Measurements from ENCODE around the gene DDX1.

The DDX1 gene

DNA sequence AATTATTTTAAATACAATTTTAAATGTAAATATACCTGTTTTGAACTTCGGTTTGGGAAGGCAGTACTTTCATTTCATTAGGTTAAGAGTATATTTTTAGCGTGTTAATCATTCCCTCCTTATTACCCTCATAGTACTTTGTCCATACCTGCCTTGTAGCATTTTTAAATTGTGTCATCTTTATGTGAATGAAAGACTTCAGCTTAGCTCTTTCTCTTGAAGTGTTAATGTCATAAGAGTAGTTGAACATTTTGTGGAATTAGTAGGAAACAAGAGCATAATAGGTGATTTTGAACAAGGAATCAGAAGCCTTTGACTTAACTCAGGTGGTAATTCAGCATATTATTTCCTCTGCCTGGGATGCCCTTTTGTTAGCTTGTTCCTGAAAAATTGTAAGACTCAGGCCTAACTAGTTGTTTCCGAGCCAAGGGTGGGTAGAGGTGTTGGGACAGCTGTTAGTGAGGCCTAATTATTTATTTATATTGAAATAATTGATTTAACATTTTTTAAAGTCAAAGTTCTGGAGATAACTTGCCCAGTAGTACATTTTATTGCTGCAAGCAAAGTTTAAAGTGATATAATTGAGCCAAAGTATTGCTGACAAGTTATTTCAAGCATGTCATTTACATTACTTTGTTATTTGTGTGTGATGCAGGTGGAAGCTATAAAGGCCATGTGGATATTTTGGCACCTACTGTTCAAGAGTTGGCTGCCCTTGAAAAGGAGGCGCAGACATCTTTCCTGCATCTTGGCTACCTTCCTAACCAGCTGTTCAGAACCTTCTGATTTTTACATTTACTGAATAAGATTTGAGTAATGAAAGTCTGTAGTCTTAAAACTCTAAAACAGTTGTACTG lies 38.7 kb downstream of the DDX1 start:
- DNase-seq (no peak), ATAC-seq (no peak)

DNA sequence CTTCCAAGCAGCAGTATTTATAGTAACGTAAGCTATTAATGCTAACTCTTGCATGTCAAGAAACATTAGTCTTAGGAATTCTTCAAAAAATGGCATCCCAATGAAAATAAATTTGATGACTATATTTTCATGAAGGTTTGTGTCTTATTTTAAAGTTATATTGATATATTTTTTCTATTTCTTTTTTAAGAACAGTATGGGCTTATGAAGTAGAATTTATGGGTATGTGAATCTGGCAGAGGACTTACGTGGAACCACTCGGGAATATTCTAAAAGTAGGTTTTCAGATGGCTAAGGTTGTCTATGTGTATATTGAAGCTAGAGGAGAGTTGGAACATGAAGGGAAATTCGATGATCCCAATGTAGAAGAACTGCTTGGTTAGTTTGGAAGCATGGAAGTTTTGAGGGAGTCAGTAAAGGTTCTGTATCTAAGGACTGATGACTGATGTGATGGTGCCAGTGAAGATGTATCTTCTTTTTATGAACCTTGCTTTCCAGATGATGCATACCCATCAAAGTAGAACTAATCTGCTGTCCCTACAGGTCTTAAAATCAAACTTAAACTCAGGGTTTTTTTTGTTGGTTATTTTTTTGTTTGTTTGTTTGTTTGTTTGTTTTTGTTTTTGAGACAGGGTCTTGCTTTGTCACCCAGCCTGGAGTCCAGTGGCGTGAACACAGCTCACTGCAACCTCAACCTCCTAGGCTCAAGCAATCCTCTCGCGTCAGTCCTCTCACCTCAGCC lies 39.5 kb downstream of the DDX1 start:
- DNase-seq (no peak), ATAC-seq (no peak)

DNA sequence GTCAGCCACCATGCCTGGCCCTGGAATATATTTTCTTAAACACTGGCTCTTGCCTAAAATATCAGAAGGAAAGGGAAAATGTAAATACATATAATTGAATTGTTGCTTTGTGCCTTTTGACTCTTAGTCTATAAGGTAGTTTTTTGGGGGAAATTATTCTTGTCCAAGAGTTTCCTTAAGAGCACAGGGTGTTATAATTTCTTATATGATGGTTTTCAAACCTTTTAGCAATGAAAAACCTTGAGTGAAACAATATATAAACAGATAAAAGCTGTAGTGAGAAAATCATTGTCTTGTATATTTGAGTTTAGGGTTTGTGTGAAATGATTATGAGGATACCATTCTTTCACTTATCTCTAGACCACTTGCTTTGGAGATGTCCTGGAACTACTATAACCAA lies 40.2 kb downstream of the DDX1 start:
- ATAC-seq = no peak

DNA sequence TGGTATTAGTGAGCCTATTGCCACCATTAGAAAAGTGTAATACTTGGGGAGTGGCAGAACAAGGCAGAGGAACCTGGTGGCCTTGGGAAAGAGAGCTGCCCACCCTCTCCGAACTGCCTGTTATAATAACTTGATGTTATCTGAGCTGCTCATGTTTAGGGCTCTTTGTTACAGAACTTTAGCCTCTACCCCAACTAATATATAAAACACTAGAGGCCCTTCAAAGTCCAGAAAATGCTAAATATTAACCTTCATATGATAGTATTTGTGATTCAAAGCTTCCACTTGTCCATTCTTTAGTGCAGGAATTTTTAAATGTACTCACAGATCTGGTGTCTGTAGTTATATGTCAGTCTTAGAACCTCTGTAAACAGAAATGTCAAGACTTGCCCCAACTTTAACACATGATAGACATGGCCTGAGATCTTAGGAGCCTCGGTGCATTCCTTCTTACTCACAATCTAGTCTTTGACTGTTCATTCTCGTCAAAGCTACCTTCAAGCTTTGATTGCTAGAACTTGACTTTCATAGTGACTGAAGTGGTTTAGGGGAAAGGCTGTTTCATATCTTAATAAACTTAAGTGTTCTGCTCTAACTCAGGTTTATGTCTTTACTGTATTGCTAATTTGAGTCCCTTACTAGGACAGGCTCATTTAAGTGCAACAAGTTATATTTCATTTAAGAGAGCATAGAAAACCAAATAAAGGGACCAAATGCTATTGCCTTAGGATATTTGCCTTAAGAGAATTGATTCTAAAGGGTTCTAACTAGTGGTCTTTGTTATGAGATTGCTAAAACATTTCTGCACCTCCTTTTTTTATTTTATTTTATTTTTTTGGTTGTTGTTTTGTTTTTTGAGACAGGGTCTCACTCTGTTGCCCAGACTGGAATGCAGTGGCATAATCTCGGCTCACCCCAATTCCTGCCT lies 41.6 kb downstream of the DDX1 start:
- DNase-seq = no peak
- no peak for ATAC-seq

More for the DNA sequence above, 40.2 kb downstream of the DDX1 start:
- no peak for DNase-seq

DNA sequence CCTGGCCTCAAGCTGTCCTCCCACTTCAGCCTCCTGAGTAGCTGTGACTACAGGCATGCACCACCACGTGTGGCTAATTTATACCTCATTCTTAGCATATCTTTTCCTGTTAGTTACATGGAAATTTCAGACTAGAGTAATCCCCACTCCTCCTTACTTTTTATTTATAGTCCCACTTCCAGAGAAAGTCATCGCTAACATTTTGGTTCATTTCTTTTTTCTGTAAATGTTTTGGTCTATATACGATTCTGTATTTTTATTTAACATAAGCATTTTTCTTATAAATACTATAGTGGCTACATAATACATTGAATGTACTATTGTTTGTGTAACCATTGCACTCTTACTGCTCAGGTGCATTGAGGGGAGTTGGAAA lies 42.3 kb downstream of the DDX1 start:
- ATAC-seq (no peak), DNase-seq (no peak)

DNA sequence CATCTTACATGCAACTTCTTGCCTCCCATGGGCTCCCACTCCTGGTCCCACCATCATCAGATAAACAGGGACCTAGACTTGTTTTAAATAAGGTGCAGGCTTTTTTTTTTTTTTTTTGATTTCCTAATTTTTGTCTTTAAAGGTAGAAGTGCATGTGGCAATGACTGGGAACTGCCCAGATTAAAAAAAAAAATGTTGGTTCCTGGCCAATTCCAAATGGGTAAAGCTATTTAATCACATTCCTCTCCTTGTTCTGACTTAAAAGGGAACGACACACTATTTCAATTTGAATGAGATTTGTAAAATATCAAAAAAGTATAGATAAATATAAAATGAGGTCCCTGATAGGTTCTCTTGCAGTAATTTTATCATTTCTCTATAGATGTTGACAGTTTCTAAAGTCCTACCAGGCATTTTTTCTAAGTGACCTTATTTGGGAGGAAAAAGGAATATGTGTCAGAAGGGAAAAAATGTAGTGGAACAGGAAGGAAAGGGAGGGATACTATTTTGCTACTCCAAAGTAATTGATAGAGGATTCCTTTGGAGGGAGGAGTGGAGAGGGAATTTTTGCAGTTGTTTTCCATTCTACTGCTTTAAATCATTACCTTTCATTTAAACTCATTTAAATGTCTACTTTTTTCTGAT lies 43.3 kb downstream of the DDX1 start:
- ATAC-seq (no peak), DNase-seq (no peak)

DNA sequence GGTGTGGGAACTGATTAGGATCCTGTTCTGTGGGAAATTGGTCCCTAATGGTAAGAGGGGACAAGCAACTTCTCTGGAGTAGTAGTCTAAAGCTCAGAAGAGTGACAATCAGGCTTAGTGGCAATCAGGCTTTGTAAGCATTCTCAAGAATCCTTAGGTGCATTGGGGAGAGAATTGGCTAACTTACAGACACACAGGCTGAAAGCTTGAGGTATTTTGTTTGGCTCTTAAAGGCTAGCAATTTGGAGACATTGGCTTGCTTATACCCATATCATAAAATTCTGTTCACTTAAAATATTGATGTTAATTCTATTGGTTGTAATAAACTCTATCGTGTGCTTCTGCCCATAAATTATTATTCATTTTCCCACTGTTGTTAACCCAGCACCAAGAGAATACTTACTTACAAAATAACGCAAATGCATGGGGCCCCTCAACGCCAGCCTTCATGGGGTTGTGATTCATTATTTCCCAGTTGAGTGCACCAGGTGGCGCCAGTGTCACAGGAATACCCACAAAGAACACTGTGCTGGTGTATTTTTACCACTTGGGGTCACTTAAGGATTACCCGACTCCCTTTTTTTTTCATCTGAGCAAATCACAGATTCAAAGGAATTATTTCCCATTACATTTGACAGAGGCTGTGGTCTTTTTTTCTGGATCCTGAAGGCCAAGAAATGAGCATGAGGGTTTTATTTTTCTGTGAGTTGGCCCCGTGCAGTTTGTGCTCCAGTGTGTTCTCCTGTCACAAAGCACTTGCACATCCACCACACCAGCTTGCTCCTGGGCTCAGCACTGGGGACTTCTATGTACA lies 45.5 kb downstream of the DDX1 start:
- DNase-seq (peak; percentile 61), ATAC-seq (peak; percentile 83)

DNA sequence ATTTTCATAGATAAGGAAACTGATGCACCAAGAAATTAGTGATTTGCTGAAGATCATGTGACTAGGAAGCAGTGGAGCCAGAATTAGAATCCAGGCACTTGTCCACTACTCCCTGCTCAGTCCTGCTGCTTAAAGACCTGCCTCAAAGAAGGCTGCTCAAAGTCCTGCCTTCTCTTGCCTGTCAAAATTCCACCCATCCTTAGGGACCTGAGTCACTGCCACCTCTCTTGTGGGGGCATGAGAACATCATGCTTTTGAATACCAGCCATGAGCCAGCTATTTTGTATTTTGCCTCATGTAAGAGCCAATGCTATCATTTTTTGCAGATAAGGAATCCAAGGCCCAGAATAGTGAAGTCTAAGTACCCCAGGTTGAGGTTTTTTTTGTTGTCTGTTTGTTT lies 47.1 kb downstream of the DDX1 start:
- DNase-seq (no peak), ATAC-seq (no peak)

DNA sequence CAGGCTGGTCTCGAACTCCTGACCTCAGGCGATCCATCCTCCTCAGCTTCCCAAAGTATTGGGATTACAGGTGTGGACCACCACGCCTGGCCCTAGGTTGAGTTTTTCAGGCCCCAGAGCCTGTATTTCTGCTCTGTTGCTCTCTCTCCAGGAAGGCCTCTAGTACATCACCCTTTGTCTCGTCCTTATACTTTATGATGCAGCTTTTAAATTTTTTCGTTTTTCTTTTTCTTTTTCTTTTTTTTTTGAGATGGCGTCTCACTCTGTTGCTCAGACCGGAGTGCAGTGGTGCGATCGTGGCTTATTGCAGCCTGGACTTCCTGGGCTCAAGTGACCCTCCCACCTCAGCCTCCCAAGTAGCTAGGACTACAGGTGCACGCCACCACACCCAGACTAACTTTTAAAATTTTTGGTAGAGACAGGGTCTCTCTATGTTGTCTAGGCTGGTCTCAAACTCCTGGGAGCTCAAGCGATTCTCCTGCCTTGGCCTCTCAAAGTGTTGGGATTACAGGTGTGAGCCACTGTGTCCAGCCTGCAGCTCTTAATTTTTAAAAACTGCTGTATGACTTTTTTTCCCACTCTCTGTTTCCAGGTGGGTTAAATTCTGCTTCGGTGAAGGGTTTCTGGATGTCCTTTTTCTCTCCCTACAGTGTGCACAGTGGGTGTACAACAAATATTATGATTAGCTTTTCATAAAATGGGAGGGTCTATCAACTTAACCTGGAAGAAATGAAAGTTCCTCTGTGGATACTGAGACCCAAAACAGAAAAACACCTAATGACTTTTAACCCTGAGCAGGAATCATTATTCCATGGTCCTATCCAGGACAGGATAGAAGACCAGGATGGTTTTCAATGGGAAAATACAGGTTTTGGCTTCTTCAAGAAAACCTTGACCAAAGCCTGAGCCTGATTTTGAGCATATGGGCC lies 47.9 kb downstream of the DDX1 start:
- no peak for ATAC-seq
- no peak for DNase-seq

DNA sequence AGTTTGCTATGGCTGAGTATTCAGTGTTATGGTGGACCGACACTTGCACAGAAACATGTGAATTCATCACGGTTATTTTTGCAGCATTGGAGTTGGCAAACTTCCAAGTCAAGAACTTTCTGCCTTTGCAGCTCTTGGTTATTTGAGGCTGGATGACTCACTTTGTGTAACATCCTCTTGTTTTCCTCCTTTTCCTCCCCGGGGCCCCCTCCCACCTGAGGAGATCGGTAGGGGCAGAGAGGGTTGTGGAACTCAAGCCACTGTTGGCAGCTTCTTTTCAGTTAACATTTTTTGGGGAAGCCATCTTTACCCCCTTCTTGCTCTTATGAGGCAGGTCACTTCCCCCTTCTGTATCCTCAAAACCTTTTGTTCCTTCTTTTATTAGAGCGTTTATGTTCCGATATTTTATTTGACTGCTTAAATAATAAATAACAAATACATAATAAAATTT lies 48.6 kb downstream of the DDX1 start:
- ATAC-seq (no peak), DNase-seq (no peak)

DNA sequence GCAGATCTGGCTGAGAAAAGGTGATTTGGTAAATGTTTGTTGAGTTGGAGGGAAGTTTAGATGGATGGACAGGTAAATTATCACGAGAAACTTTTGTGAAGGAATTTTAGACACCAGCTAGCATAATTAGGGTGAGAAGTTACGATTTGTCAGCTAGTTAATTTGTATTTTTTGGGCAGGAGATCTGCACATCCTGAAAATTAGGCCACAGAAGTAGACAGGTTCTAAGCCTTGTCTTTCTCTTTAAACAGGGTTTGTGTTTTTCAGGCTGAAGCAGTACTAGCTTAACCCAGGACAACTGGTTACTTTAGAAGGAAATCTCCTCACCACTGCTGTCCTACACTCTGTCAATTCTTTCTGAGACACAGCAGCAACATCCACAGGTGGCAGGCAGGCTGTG lies 49.1 kb downstream of the DDX1 start:
- no peak for DNase-seq
- no peak for ATAC-seq

DNA sequence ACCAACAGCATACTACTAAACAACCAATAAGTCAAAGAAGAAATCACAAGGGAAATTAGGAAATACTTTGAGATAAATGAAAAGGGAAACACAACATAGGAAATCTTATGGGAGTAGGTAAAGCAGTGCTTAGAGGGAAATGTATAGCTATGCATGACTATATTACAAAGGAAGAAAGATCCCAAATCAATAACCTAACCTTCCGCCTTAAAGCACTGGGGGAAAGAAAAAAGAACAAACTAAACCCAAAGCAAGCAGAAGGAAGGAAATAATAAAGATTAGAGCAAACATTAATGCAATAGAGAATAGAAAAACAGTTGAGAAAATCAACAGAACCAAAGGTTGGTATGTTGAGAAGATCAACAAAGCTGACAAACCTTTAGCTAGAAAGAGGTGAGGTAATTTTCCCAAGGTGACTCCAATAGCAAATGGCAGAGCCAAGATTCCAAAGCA lies 49.9 kb downstream of the DDX1 start:
- no peak for DNase-seq
- no peak for ATAC-seq

DNA sequence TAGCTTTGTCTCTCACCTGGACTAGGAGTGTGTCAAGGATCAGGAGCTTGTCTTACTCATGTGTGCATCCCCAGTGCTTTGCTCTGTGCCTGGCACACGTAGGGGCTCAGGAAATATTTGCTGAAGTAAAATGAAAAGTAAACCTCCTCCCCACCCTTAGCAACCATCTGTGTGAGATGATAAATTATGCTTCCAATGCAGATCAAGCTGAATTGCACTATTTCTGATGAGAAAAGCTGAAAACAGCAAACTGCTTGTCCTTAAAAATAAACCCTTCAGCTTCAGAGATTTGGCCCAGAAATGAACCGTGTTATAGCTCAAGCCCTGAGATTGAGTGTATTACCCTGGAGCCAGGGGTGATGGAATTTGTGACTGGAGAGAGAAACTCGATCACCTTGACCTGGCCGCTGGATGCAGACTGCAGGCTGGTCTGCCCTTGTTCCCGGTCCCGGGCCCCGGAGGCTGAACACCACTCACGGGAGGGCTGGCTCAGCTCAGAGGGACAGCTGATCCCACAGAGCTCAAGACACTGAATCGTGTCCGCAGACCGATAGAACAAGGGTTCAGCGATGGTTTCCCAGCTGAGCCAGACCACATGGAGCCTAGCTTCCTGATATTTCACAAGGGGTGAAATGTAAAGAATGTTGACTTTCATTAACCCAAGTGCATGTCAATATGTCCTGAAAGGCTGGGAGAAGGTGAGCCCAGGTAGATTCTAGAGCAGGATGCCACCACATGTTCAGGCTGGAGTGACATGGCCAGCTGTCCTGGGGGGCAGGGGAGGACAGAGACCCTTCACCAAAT lies 50.5 kb downstream of the DDX1 start:
- DNase-seq (no peak), ATAC-seq (no peak)

DNA sequence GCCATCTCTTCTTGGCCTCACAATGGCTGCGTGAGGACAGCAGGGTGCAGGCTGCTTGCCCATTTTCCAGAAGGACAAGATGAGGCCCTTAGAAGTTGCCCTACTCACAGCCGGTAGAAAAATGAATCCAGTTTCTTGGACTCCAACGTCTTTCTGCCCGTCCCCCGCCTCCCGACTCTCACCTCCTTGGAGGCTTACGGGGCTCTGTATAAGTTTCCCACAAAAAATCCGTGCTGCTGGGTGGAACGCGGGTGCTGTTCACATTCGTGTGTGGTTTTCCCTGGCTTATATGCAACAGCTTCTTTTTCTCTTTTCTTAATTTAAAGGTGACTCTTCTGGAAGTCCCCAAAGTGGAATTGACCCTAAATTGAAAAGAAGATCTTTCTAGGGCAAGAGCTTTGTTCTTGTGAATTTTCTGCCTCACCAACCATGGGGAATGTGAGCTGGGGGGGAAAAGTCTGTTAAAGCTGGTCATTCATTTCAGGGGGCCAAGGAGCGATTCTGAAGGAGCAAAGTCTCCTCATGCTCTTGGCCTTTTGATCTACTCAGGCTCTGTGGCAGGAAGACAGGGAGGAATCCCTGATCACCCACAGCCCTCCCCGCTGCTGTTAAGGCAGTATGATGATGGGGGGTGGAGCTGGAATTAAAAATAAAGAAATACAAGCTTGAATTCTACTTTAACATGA lies 51.3 kb downstream of the DDX1 start:
- DNase-seq = no peak
- ATAC-seq = no peak

DNA sequence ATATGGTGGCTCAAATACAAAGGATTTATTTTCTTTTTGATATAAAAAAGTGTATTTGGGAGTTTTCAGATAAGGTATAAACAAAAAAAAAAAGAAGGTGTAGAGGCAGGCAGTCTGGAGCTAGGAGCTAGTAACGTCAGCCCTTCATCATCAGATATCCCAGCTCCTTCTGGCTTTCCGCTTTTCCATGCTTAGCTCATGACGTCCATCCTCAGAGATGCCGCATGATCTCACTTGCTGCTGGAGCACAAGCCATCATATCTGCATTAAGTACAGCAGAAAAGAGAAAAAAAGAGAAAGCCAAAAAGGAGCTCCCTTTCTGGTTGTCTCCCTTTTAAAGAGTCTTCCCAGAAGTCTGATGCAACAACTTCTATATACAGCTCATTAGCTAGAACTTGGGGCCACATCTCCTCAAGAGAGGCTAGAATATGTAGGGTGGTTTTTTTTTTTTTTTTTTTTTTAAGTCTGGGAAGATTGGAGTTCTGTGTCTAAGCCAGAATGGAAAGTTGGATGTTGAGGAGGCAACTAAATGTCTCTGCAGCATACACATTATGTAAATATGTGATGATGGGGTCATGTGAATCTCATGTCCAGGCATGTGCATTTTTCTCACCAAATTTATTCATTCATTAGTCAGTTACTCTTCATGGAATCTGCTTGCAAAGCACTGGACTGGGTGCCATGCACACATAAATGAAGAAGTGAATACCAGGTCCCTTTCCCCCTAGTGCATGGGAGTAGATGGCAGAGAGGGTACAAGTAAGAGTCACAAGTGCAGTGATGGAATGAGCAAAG lies 52.3 kb downstream of the DDX1 start:
- DNase-seq (no peak), ATAC-seq (no peak)

DNA sequence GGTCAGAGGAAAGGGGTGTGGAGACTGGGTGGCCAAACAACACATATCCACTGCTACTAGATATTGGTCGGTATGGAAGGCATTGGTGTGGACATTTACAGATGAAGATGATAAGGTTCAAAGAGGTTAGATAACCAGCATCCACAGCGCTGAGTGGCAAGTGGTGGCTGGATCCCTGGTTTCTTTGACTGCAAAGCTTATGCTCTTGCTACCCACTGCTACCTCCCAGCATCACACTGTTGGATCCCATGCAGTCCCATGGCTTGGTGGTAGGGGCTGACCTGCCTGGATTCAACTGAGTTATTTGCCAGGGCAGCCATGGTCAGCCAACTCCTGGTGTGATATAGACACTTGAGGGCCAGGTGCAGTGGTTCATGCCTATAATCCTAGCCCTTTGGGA lies 53.6 kb downstream of the DDX1 start:
- DNase-seq = no peak

DNA sequence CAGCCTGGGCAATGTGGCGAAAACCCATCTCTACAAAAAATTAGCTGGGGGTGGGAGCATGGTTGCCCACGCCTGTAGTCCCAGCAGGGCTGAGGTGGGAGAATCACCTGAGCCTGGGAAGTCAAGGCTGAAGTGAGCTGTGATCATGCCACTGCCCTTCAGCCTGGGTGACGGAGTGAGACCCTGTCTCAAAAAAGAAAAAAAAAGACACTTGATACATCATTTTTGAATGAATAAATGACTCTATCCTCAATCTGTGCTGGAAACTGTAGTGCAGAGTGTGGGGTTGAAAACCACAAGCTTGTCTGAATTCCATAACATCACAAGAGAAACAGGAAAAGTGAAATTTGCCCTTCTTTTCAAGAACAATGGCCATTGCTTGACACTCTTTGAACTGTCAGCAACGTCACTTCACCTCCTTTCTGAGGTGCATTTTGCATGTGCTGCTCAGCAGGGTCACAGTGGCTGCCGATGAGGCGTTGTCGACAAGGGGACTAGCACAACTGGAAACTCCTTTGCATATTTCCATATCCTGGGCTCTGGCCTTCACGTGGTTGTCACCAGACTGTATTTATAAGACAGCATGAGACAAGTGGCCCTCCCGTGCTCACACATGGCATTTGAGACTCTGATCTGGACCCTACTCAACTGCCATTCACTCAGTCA lies 54.2 kb downstream of the DDX1 start:
- DNase-seq (no peak), ATAC-seq (no peak)

More for the DNA sequence above, 53.6 kb downstream of the DDX1 start:
- no peak for ATAC-seq
